ENCODE data around the gene ASXL2.
"Not testable (repeated sequence)": the region's sequence is repeated elsewhere in the genome, so short reads cannot be mapped to it uniquely, and the experiment has no call there.

ASXL2 gene

DNA sequence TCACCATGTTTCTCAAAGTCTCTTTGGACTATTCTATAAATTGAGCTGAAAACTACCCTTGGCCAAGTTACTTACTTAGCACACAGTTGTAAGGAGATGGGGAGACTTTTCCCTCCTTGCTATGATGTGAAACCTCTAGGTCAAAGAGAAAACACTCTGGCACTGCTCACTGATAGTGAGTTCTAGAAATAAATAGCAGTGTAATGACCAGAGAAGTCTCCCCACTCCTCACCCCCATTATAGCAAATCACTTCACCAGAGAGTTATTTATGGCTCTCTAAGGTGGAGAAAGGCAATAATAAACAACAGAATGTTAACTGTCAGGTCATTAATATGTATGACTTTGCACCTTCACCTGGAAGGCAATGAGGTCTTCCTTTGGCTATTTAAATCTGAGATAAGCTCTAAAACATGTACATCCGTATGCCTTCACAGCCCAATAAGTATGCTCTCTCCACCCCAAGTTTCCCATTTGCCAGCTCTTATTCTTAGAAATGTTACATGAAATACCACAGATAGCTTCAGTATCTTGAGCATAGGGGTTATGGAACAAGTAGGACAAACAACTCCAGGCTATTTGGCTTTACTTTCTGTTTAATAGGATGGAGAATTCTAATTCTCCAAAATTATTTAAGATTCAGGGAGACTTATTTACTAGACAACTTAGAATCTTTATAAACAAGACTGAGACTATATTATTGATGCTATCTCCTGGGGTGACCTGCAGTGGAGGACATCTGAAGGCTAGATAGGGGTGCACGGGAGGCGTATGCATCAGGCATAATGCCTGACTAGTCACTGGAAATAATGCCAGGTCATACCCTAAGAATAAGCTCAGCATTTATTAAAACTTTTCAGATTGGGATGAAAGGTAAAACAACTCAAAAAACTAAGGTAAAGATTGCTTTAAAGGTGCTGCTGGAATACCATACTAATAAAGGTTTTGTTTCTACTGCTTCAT is 139.6 kb downstream of the ASXL2 start:
- no peak for DNase-seq (ENCODE audit: low read depth in 2 of 2)

DNA sequence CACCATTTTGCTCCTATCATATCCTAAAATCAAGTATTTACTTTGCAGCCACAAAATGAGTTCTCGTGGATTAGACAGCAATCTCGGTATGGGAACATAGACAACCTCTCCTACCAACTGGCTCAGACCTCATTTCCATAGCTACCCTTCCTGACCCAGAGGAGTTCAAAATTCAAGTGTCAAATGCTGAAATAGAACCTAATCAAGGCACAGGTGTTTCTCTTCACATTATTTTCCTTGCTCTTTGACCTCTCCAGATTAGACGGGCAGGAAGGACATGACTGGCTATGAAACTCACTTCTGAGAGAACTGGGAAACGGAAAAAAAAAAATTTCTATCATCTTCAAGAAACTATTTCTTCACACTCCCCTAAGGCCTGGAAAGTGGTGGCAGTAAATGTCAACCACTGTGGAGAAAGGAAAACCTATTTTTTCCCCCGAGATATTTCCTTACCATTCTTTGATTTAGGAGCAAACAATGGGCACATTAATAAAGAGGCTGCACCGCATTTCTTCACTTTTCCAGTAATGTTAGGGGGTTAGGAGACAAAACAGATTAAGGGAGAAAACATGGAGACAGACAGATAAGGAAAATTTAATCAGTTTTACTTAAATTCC is 141.3 kb downstream of the ASXL2 start:
- DNase-seq (ENCODE audit: low read depth in 2 of 2): no peak

DNA sequence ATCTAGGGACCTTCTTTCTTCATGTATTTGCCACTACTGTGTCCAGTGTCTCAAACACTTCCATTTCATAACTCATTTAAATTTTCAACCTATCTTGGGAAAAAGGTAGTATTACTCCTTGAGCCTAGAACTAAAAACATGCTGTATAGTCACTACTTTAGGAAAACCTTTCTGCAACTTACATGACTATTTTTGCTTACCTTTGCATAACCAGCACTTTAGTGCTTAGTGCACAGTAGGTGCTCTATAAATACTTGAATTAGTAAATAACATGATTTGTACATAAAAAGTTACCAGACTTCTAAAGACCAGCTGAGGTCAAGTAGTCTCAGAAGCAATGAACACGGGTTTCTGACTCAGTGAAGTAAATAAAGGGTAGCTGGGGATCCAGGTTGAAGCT is 142.5 kb downstream of the ASXL2 start:
- DNase-seq (ENCODE audit: low read depth in 2 of 2): no peak

DNA sequence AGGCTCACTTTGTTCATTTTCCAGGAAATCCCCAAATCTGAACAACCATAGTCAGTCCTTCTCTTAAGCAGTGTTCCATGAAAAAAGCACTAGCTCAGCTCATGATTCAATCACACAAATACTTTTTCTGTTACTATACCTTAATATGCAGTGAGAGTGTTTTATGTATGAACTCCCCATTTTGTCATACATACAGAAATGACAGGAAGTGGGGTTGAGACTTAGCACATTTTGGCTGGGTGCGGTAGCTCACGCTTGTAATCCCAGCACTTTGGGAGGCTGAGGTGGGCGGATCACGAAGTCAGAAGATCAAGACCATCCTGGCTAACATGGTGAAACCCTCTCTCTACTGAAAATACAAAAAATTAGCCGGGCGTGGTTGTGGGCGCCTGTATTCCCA is 149.7 kb downstream of the ASXL2 start:
- no peak for DNase-seq (ENCODE audit: low read depth in 2 of 2)

DNA sequence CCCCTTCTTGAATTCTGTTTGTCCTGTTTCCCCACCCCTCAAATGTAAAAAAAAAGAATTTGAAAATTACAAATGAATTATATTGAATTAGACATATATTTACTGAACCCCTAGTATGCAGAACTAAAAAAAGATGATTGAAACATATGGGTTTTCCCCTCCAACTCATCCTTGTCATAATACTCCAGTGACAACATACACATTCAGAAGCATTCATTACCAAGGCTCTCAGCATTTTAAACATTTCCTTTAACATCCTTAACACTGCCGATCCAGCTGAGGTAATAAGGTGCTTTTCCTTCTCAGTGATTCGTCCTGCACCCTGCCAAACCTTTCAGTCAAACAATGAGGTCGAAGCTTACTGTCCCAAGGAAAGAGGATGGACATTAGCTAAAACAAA is 151.8 kb downstream of the ASXL2 start:
- DNase-seq (ENCODE audit: low read depth in 2 of 2): no peak

DNA sequence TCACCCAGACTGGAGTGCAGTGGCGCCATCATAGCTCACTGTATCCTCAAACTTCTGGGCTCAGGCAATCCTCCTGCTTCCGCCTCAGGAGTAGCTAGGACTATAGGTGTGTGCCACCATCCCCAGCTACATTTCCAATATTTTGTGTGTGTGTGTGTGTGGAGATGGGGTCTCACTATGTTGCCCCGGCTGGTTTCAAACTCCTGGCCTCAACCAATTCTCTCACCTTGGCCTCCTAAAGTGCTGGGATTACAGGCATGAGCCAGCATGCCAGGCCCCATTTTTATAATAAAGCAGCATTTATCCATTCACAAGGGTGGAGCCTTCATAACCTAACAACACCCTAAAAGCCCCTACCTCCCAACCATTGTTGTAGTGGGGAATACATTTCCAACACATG is 152.4 kb downstream of the ASXL2 start:
- DNase-seq (ENCODE audit: low read depth in 2 of 2): no peak

DNA sequence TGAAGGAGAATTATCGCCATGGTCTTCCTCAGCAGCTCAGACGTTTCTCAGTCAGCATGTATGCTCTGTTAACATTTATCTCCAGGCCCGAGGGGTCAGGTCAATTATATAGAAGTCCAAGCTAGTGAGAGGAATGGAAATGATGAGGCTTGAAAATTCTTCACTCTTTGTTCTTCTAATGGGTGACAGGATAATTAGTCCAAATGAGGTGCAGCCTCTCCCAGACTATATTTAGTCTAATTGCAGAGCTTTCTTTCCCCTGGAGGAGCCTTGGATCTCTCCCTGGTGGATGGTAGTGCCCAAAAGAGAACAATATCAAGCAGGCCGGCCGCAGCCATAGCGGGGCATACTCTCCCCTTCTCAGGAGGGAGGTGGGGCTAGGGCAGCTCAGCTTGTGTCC is 153.5 kb downstream of the ASXL2 start:
- no peak for DNase-seq (ENCODE audit: low read depth in 2 of 2)

DNA sequence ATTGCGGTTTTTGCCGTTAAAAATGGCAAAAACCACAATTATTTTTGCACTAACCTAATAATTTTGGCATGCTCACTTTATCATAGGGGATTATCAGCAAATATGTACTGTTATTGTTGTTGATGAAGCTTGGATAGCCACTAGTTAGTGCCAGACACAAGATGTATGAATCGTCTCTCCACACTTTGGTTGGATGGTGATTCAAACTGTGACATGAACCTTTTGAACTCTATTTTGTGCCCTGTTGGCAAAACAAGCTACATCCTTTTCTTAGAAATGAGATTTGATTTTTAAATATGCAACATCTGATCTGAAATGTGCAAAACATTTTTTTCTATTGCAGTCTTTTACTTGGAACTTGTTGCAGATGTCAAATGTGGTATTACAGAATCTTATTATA is 156.1 kb downstream of the ASXL2 start:
- no peak for DNase-seq (ENCODE audit: low read depth in 2 of 2)

DNA sequence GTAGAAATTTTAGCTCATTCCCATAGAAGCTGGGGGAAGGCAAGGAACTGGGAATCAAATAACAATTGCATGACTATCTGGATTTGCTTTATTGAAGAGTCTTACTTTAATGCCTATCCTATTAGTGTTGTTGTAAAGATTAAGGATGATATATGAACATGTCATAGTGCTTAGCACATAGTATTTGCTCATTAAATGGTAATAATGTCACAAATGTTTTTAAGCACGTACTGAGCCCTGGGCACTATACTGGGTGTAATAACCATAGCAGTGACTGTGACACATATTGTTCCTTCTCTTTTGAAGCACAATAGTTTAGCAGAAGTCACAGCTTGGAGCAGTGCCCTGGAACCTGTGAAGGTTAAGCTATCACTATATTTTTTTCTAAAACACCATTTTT is 157.7 kb downstream of the ASXL2 start:
- no peak for DNase-seq (ENCODE audit: low read depth in 2 of 2)

DNA sequence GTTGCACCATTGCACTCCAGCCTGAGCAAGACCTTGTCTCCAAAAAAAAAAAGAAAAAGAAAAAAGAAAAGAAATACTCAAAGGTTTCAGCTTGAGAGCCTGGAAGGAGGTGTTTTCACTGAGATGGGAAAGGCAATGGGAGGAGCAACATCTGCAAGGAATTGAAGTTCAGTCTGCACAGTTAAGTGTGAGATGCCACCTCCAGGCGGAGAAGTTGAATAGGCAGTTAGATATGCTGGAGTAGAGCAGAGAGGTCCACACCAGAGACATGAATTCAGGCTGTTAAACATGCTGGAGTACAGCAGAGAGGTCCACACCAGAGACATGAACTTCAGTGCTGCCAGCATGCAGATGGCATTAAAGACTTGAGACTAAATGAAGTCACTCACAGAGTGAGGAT is 163.5 kb downstream of the ASXL2 start:
- DNase-seq (ENCODE audit: low read depth in 2 of 2): no peak

DNA sequence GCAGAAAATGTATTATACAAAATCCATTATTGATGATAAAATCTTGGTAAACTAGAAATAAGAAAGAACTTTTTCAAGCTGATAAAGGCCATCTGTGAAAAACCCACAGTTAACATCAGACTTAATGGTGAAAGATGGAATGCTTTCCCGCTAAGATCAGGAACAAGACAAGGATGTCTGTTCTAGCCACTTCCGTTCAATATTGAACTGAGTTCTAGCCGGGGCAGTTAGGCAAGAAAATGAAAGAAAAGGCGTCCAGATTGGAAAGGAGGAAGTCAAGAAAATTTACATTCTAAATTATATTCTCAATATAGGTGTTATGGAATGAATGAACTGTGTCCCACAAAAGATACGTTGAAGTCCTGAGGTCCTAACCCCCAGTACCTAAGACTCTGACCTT is 165.8 kb downstream of the ASXL2 start:
- no peak for DNase-seq (ENCODE audit: low read depth in 2 of 2)

DNA sequence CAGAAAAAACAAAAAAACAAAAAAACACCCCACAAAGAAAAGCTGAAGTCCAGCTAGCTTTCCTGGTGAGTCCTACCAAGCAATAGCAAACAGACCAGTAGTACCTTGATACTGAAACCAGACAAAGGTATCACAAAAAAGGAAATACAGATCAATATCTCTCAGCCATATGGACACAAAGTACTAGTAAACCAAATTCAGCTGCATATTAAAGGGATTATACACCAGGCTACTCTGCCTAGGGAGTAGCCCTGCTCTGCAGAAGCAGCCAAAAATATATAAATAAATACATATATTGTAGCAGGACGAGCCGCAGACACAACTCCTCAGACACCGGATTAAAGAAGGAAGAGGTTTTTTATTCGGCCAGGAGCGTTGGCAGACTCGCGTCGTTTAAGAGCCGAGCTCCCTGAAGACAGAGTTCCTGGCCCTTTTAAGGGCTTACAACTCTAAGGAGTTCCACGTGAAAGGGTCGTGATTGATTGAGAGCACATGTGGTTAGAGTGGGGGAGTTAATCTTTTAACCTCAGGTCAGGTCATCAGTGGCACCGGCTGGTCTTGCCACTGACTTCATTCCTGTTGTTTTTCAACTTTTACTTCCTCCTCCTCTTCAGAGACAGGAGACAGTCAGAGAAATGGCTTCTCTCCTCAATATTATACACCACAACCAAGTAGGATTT is 166.5 kb downstream of the ASXL2 start:
- no peak for DNase-seq (ENCODE audit: low read depth in 2 of 2)

DNA sequence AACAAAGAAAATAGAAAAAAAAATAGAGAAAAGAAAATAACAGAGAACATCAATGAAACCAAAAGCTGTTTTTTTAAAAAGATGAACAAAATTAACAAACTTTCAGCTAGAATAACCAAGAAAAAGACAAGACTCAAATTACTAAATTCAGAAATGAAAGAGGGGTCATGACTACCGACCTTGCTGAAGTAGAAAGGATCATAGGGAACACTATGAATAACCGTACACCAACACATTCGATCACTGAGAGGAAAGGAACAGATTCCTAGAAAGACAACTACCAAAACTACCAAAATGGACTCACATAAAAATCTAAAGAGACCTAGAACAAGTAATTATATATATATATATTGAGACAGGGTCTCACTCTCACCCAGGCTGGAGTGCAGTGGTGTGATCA is 167.5 kb downstream of the ASXL2 start:
- no peak for DNase-seq (ENCODE audit: low read depth in 2 of 2)

DNA sequence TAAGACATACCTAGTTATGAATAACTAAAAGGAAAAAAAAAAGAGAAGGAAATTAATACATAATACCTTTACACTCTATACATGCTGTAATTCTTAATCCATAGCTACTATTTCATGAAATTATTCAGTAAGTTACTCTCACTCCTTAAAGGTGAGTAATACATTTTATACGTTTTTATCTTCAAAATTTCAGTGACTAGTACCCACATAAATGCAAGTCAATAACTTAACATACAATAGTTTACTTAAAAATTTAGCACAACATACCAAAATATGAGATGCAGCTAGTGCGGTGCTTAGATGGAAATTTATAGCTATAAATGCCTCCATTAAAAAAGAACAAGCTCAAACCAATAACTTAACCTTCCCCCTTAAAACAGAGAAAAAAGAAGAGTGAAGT is 168.9 kb downstream of the ASXL2 start:
- no peak for DNase-seq (ENCODE audit: low read depth in 2 of 2)

DNA sequence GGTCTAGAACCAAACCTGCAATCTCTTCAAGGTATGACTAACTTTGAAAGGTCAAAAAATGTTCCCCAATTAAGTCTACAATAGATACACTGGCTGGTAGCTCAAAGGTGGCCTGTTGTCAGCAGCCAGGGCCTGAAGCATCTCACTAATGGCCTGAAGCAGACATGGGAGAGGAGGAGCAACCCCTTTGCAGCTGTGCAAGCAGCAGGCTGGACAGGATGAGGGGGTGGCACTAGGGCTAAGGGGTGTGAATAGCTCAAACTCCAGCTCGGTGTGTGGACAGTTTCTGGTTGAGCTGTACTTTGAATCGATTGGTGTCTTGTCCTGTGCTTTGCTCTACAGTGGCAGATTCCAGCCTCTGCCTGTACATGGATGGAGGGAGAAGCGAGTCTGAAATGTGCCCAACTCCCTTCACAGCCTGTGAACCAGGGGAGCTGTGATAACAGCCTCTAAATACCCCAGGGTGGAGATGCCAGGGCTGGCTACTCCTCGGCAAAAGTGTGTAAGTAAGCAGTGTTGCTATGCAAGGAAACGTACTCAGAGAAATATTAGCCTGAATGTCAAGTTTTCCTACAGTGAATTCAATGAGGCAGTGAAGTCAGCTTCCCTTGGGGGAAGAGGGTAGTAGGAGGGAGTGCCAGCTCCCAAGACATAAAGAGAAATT is 170.2 kb downstream of the ASXL2 start:
- DNase-seq (ENCODE audit: low read depth in 2 of 2): no peak

DNA sequence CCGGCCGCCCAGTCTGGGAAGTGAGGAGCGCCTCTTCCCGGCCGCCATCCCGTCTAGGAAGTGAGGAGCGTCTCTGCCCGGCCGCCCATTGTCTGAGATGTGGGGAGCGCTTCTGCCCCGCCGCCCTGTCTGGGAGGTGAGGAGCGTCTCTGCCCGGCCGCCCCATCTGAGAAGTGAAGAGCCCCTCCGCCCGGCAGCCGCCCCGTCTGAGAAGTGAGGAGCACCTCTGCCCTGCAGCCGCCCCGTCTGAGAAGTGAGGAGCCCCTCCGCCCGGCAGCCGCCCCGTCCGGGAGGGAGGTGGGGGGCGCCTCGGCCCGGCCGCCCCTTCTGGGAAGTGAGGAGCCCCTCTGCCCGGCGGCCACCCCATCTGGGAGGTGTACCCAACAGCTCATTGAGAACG is 172.7 kb downstream of the ASXL2 start:
- DNase-seq (ENCODE audit: low read depth in 2 of 2): not testable (repeated sequence)

DNA sequence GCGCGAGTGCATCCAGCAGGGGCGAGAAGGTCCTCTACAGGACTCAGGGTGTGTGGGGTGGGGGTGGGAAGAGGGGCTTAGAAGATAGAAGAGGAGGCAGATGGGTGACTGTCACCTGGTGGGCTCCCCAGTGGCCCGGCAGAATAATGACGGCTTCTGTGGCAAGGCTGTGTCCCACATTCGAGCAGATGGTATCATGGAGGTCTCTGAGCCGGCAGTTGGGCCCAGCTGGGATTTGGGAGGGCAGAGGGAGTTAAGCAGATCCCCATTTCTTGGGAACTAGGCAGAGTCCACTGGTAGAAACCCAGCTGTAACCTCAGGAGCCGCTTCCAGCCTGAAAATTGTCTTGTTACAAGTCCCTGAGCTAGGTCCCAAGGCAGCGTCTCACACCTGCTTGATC is 176.5 kb downstream of the ASXL2 start:
- DNase-seq (ENCODE audit: low read depth in 2 of 2): no peak

DNA sequence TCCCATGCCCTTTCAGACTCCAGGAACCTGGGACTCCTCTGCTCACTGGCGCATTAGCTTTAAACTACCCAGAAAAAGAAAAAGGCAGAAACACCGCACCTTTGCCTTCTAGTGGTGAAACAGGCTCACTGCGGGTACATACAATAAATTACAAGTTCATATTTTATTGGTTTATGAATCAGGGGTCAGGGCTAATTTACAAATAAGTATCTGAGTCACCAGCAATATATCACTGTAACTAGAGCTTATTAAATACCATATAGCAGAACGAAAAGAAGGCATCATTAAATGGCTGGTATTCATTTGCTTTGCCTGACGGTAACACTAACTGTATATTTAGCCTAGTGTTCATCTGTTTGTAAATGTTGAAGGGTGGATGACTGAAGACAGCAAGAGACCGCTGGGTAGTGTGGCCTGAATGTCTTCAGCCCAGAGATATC is 178.0 kb downstream of the ASXL2 start:
- no peak for DNase-seq (ENCODE audit: low read depth in 2 of 2)

DNA sequence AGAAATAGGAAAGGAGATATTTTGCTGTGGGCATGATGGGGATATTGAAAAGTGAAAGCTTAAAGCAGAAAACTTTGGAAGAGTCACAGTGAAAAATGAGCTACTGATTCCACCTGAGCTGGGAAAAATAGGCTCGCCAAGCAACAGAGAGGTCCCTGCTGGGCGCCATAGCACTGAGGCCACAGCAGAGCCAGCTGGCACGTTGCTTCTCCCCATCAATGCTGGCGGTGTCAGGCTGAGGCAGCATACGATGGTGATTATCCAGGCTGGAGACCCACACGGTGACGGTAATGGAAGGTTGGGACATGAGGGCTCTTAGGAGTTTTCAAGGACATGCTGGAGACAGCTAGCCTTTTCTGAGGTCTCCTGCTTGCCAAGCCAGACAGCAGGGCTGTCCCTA is 179.1 kb downstream of the ASXL2 start:
- DNase-seq (ENCODE audit: low read depth in 2 of 2): no peak

DNA sequence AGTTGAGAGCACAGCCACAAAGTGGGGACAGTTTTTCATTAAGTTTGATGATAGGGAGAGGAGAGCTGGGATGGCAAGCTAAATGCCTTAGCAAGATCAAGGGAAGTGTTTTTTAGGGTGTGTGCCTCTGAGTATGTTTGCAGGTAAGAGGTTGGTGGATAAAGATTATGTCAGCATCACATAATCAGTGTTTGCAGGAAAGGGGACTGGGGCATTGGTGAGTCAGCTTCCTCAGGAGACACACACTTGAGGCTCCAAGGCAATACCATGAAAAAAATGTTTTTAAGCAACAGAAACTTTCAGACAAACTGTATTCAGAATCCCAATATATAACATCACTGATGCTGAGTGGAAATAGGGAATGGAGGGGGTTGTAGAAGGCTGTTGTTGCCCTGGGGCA is 179.5 kb downstream of the ASXL2 start:
- DNase-seq (ENCODE audit: low read depth in 2 of 2): no peak

DNA sequence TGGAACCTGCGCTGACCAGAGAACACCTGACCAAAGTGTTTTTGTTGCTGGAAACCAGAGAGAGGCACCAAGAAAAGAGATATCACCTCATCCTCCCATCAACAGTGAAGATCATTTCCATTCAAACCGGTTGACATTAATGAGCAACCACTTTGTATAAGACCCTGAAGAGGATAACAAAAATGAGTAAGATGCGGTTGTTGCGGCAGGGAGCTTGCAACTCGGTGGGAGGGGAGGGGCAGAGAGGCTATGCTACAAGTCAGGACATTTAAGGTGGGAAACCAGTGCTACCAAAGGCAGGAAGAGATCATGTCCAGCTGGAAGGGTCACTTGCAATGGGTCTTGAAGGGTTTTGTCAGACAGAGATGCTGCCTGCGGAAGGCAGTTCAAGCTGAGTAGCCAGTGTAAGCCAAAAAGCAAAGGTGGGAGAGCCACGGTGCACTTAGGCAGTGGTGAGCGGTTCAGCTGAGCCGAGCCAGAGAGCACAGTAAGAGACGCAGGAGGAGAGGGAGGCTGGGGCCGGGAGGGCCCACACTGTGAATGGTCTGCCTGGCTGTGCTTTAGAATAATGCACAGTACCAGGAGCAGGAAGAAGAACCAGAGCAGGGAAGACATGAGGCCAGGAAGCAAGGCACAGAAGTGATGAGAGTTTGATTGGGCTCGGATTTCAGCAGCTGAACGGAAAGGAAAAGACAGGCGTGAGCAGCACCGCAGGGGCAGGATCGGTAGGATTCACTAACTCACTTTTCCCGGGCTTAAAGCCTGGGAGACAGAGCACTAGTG is 180.5 kb downstream of the ASXL2 start:
- no peak for DNase-seq (ENCODE audit: low read depth in 2 of 2)

All from stimulated activated CD4-positive, alpha-beta T cell treated with anti-CD3 and anti-CD28 coated beads, Interleukin-4, amount 100 ng/mL, for 48 hours (primary cell).